HG02798 (cell line): ENCODE results near the gene TSHZ2.
"Not testable (repeated sequence)": the region's sequence is repeated elsewhere in the genome, so short reads cannot be mapped to it uniquely, and the experiment has no call there.

Experiments
- ATAC-seq: cut with Tn5 transposase; IDR thresholded peaks from one replicate; pipeline ENCODE4 v1.9.1; 2021; ENCODE audit warnings: mild to moderate bottlenecking; ENCODE audit not compliant: unreplicated experiment, poor library complexity

The TSHZ2 gene

DNA sequence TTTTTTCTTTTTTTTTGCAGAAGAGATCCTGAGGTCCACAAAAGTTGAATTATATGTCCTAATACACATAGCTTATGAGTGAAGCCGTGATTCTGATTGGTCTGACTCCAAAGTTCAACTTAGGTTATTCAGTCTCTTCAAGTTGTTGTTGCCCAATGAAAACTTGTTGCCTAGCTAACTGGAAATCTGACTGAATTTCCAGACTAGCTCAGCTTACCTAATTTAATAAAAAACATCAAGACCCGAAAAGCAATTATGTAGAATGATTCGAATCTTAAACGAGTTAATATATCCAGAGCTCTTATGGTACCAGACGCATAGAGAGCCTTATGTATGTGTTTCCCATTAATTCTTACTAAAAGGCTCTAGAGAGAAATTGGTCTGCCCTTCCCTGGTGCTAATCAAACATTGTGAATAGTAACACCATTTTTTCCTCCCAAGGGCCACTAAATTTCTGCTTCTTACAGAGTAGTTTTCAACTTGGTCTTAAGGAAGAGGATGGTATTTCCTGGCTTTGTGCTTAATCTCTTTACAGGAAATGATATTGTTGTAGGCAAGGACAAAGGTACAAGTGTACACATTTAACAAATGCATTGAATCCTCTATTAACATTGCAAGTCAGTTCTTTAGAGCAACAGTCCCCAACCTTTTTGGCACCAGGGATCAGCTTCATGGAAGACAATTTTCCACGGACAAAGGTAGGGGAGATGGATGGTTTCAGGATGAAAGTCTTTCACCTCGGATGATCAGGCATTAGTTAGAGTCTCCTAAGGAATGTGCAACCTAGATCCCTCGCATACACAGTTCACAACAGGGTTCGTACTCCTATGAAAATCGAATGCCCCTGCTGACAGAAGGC is 107.9 kb downstream of the TSHZ2 start:
- no peak for ATAC-seq

DNA sequence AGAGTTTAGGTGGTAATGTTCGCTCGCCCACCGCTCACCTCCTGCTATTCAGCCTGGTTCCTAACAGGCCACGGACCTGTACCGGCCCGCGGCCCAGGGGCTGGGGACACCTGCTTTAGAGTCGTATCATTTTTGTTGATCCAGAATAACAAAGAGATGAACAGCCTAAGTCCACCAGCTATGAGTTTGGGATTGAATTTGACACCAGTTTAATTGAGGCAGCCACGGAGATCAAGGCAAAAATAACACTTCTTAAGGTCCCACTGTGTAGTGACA is 108.5 kb downstream of the TSHZ2 start:
- no peak for ATAC-seq

GRCh38 chr20:53080969-53081871 is 109.1 kb downstream of the TSHZ2 start:
- ATAC-seq, result no peak

DNA sequence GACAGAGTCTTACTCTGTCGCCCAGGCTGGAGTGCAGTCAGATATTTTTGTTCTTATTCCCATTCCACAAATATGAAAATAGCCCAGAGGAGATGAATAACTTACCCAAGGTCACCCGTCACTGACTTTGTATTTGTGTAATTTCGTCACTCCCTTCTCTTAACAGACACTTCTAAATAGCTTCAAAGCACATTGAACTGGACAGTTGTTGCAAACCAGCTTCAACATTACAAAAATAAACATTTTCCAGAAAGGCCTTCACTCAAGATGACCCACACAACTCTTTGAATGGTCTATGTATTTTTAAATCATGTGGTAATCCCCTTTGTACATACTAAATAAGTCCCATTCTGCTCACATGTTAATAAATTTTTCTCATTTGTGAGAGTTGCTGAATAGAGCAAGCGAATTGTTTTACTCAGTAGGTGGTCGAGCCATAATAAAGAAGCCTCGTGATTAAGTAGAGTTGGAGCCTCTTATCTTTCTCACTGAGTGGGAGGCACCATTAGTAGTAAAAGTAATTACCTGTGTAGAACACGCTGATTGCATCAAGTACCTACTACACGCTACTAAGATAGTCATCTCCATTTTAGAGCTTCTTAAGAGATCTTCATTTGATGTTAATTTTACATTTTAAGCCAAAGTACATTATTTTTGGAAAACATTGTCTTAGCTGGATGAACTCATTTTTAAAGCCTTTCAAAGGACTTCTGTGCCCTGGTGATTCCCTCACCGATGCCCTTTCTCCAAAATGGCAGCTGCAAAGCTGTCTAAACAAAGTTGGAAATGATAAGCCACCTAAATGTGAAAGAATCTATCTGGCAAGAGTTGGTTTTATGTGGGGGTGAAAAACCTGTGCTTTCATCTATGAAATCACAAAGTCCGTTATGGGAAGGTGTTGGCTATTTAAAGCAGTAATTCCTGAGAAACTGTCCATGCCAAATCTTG is 110.0 kb downstream of the TSHZ2 start:
- no peak for ATAC-seq

DNA sequence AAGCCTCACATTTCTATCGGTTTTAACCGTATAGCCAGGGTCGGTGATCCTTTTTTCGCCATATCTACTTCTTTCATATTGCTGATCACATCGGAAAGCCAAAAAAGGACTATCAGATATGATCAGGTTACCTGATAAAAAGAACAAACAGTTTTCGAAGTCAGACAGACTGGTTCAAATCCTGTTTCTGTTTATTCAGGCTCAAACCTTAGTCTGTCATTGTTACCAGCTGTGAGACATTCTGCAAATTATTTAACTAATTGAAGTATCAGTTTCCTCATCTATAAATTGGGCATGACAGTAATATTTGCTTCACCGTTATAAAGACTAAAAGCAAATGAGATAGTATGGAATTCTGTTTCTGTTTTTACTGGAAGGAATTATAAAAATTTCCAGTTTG is 111.3 kb downstream of the TSHZ2 start:
- ATAC-seq, result no peak

- ATAC-seq, result no peak
Observed at GRCh38 chr20:53084408-53084997, 112.3 kb downstream of the TSHZ2 start.

- ATAC-seq, result no peak
Observed at GRCh38 chr20:53085720-53086119, 113.6 kb downstream of the TSHZ2 start.

DNA sequence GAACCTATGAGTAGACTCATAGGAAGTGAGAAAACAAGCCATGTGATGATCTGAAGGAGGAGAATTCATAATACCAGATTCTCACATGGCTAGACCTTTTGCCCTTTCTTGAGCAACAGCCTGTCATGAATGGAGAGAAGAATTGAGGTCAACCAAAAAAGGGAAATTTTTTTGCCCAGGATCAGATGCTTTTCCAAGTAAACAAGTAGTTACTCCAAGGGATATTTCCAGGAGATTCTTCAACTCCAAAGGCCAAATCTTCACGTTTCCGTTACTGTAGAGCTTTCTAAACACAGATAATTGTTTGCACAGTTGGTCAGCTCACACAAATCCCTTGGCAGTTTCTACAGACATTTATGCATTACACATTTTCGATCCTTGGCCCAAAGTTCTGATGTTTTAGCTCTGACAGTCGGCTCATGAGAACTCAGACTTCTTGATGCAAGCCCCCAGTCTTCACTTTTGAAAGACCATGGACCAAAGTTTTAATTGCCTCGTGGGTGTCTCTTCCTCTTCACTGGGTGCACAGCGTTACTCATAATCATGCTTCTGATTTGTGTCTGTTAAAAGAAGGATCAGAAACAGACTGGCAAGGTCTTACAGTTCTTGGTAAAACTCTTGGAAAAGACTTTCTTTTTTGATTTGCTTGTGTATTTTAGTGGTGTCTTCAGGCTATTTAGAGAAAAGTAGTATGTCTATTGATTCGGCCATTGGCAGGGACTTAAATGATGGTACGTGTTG is 115.0 kb downstream of the TSHZ2 start:
- no peak for ATAC-seq

GRCh38 chr20:53088786-53089185 is 116.6 kb downstream of the TSHZ2 start:
- no peak for ATAC-seq

GRCh38 chr20:53089851-53090250 is 117.7 kb downstream of the TSHZ2 start:
- ATAC-seq, result not testable (repeated sequence)

GRCh38 chr20:53091789-53092188 is 119.6 kb downstream of the TSHZ2 start:
- ATAC-seq, result no peak

GRCh38 chr20:53092772-53093300 is 120.7 kb downstream of the TSHZ2 start:
- no peak for ATAC-seq

DNA sequence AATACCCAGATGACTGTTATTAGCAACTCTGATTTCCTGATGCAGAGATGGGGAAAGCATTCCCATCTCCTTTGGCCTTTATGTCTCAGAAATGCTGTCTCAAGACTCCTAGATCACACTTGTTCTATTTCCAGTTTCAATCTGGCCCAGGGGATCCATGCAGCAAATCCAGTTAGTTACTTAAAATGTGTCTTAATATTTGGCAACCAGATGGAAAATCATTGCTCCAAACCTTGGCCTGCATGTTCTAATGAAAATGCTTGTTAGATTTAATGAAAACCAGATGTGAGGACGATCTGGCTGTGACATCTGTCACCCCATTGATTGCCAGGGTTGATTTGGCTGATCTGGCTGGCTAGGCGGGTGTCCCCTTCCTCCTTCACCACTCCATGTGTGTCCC is 125.2 kb downstream of the TSHZ2 start:
- ATAC-seq, result no peak

DNA sequence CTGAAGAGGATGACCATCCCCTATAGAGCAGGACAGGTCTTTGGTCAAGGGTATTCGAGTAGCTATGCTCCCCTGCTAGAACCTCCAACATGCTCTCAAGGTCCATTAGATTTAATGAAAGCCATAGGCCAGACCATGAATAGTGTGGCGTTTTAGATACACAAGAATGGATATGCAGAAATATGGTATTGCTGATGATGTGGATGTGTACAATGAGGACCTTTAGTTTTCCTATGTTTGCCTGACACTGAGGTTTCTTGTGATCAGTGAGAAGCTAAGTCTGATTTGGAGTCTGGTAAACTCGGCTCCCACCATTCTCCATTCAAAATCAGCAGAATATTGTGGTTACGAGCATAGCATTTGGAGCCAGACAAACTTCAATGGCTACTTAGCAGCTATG is 125.6 kb downstream of the TSHZ2 start:
- no peak for ATAC-seq

DNA sequence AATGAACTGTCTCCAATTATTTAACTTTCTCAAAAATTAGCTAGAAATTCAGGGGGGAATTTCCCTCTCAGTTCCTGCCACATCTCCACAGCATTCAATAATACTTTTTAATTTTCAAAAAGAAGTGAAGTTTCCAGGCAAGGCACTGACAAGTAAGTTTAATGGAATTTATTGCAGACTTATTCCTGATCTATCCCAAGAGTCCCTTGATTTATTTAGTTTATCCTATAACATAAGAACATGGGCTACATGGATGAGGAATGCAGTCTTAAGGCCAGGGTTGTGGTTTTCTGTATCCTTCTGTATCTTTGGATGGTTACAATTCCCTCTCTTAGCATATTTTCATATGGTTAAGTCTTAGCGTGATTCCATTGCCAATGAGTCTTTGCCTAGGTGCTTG is 126.5 kb downstream of the TSHZ2 start:
- no peak for ATAC-seq

DNA sequence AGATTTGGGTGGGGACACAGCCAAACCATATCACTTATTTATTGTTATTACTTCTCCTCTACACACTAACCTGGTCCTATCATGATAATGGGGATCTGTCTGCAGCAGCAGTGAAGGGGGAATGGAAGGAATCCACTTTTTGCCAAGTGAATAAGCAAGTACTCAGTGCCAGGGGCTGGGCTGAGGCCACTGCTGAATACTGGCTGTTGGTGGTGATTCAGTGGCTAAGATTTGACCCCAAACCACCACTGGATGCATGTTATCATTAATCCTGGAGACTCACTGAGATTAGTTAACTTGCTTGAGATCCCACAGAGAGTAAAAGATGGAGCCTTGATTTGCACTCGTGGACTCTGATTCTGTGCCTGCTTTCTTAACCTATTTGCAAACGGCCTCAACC is 127.7 kb downstream of the TSHZ2 start:
- no peak for ATAC-seq

DNA sequence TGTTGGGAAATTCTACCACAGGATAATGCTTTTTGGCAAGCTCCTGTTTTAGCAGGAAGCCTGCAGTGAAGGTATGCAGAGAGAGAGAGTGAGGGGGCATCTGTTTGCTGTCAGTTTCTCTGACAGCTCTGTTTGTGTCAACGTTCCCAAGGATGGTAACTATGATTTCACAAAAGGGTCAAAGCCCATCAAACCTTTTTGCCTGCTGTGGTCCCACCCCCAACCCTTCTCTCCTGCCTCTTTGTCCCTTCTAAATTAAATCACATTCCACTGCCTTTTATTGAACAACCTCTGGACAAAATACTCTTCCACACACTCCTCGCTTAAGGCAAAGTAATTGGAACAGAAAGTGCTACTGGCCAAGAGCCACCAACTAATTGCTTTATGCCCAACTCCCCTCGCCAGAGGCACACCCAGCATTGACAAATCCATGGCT is 128.3 kb downstream of the TSHZ2 start:
- no peak for ATAC-seq

- ATAC-seq, result no peak
Observed at GRCh38 chr20:53101992-53102760, 130.0 kb downstream of the TSHZ2 start.
